GM12878 (cell line): ENCODE data around the gene TFF1. TPM values are rescaled to one million over a fixed set of nuclear protein-coding genes. Genes with fewer than 3 reads are reported as not detected.

ENCODE experiments used
- IKZF1 ChIP-seq: fragments of 450-650 bp; conservative IDR thresholded peaks from 2 replicates; pipeline ENCODE4 v1.6.1; 2017; ENCODE audit warnings: antibody characterized with exemption, mild to moderate bottlenecking
- KAT2A ChIP-seq: conservative IDR thresholded peaks from 2 replicates; pipeline ENCODE4 v1.6.1; 2011; ENCODE audit warnings: low read depth, low read length; ENCODE audit not compliant: control insufficient read depth
- polyA plus RNA-seq, 11 experiments: library from polyadenylated mRNA; depleted of rRNA in 4 of 11; unstranded in 6 of 11; stranded (reverse) in 5 of 11; fragments of >200 nt; fragmentation: Nextera tagmentation in 4 of 11; fragmentation: Illumina TruSeq in 1 of 11; extraction: Ambion mirVana in 4 of 11; extraction: Trizol in 1 of 11; gene quantifications; 1 replicate in 1 of 11; 2 replicates in 10 of 11; pipeline versions ENCODE4 v1.2.1 to v1.2.3, GENCODE V29; 2011 to 2016; ENCODE audit warnings: inconsistent platforms in 2 of 11, missing spikeins in 2 of 11, low read depth in 1 of 11
- total RNA-seq, 4 experiments: library from RNA; depleted of rRNA in 3 of 4; stranded (reverse); fragments of >200 nt in 3 of 4; fragmentation: Illumina TruSeq in 1 of 4; extraction: Trizol in 1 of 4; gene quantifications; 2 replicates each; pipeline versions ENCODE4 v1.2.1 to v1.2.3, GENCODE V29; 2013 to 2021
- TF ChIP-seq, protein P1 (sequence below): IDR thresholded peaks from 2 replicates; pipeline ENCODE4 v1.6.1; 2011; ENCODE audit warnings: low read depth, low read length, improper control_type of control experiment, borderline replicate concordance
- TF ChIP-seq, protein P2 (sequence below): fragments of 150-350 bp; IDR thresholded peaks from 2 replicates; pipeline ENCODE4 v1.6.1; 2016; ENCODE audit warnings: low read depth, low read length
- TF ChIP-seq, protein P3 (sequence below): IDR thresholded peaks from 2 replicates; pipeline ENCODE4 v1.6.1; 2012; ENCODE audit warnings: mild to moderate bottlenecking, low read depth, low read length

TFF1 gene
- total and polyA plus RNA-seq, 10 of the 15 experiments (the other 5 are each of a cell fraction or from before 2014, with no cell fraction given), result 0.13 TPM; not detected in 9

DNA sequence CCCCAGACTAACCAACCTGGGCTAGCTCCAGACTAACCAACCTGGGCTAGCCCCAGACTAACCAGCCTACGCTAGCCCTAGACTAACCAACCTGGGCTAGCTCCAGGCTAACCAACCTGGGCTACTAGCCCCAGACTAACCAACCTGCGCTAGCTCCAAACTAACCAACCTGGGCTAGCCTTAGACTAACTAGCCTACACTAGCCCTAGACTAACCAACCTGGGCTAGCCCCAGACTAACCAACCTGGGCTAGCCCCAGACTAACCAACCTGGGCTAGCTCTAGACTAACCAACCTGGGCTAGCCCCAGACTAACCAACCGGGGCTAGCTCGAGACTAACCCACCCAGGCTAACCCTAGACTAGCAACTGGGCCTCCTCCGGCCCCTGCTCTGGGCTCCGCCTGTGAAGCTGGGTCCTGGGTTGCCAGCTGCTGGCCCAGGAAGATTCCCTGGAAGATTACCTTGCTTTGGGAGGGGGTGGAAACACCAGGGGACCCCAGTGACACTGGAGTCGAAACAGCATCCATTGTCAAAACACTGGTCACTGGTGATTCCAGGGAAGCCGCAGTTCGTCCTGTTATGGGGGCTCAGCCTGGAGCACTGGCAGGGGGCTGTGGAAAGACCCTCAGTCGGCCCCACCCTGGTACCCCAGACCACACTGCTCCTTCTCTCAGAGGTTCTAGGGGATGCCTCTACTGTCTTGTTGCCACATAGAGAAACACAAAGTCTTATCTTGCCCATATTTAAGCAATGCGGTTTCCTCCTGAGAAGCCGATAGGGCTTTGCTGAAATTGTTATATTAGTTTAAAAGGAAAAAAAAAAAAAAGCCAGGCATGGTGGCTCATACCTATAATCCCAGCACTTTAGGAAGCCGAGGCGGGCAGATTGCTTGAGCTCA lies 16.7 kb downstream of the TFF1 start (continued):
- TF ChIP-seq, protein P1, sequence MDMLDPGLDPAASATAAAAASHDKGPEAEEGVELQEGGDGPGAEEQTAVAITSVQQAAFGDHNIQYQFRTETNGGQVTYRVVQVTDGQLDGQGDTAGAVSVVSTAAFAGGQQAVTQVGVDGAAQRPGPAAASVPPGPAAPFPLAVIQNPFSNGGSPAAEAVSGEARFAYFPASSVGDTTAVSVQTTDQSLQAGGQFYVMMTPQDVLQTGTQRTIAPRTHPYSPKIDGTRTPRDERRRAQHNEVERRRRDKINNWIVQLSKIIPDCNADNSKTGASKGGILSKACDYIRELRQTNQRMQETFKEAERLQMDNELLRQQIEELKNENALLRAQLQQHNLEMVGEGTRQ, result no peak
- TF ChIP-seq, protein P2, sequence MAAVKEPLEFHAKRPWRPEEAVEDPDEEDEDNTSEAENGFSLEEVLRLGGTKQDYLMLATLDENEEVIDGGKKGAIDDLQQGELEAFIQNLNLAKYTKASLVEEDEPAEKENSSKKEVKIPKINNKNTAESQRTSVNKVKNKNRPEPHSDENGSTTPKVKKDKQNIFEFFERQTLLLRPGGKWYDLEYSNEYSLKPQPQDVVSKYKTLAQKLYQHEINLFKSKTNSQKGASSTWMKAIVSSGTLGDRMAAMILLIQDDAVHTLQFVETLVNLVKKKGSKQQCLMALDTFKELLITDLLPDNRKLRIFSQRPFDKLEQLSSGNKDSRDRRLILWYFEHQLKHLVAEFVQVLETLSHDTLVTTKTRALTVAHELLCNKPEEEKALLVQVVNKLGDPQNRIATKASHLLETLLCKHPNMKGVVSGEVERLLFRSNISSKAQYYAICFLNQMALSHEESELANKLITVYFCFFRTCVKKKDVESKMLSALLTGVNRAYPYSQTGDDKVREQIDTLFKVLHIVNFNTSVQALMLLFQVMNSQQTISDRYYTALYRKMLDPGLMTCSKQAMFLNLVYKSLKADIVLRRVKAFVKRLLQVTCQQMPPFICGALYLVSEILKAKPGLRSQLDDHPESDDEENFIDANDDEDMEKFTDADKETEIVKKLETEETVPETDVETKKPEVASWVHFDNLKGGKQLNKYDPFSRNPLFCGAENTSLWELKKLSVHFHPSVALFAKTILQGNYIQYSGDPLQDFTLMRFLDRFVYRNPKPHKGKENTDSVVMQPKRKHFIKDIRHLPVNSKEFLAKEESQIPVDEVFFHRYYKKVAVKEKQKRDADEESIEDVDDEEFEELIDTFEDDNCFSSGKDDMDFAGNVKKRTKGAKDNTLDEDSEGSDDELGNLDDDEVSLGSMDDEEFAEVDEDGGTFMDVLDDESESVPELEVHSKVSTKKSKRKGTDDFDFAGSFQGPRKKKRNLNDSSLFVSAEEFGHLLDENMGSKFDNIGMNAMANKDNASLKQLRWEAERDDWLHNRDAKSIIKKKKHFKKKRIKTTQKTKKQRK, result no peak
- TF ChIP-seq KAT2A, result no peak
- TF ChIP-seq, protein P3, sequence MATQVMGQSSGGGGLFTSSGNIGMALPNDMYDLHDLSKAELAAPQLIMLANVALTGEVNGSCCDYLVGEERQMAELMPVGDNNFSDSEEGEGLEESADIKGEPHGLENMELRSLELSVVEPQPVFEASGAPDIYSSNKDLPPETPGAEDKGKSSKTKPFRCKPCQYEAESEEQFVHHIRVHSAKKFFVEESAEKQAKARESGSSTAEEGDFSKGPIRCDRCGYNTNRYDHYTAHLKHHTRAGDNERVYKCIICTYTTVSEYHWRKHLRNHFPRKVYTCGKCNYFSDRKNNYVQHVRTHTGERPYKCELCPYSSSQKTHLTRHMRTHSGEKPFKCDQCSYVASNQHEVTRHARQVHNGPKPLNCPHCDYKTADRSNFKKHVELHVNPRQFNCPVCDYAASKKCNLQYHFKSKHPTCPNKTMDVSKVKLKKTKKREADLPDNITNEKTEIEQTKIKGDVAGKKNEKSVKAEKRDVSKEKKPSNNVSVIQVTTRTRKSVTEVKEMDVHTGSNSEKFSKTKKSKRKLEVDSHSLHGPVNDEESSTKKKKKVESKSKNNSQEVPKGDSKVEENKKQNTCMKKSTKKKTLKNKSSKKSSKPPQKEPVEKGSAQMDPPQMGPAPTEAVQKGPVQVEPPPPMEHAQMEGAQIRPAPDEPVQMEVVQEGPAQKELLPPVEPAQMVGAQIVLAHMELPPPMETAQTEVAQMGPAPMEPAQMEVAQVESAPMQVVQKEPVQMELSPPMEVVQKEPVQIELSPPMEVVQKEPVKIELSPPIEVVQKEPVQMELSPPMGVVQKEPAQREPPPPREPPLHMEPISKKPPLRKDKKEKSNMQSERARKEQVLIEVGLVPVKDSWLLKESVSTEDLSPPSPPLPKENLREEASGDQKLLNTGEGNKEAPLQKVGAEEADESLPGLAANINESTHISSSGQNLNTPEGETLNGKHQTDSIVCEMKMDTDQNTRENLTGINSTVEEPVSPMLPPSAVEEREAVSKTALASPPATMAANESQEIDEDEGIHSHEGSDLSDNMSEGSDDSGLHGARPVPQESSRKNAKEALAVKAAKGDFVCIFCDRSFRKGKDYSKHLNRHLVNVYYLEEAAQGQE, result no peak
- no peak for TF ChIP-seq IKZF1
